ENCODE measurements around the gene CEMP1. TPM values are rescaled to one million over a fixed set of nuclear protein-coding genes. Genes with fewer than 3 reads are reported as not detected.

CEMP1 gene
- total RNA-seq, 1 donor from 2014 or later = 1.4 TPM

- Histone ChIP-seq H3K9me3 (no peaks in the 10 kb centered on the region), H3K27me3 (ENCODE audit: low read depth) (no peaks in the 10 kb centered on the region), H3K4me1 (peaks cover 28% of the 10 kb centered on the region), H3K4me3 (no peak overlapping the region), H3K36me3 (peaks cover 10% of the 10 kb centered on the region), H3K27ac (no peak overlapping the region)
- ATAC-seq (no peak), DNase-seq (no peak)
- intact Hi-C loops (cut with DNase I) = no loop called here
- TF ChIP-seq CTCF (IDR thresholded peaks at IDR 0.05) = no peak
Observed at GRCh38 chr16:2508722-2509400, 22.3 kb downstream of the CEMP1 start.

GRCh38 chr16:2507665-2508064 lies 23.5 kb downstream of the CEMP1 start:
- peaks cover 29% of the 10 kb centered on the region for H3K4me1 ChIP-seq
- ATAC-seq = peak; percentile 65 to 84
- peaks cover 10% of the 10 kb centered on the region for H3K36me3 ChIP-seq
- H3K9me3 ChIP-seq = no peaks in the 10 kb centered on the region
- H3K27me3 ChIP-seq (ENCODE audit: low read depth) = no peaks in the 10 kb centered on the region
- no peak for TF ChIP-seq CTCF (IDR thresholded peaks at IDR 0.05)
- H3K4me3 ChIP-seq = peak overlapping the region; percentile 16
- intact Hi-C loops (cut with DNase I) = no loop called here
- H3K27ac ChIP-seq = peak overlapping the region; percentile 83
- peak; percentile 87 for DNase-seq

- TF ChIP-seq CTCF (IDR thresholded peaks at IDR 0.05) = no peak
- H3K36me3 ChIP-seq = peaks cover 10% of the 10 kb centered on the region
- peaks cover 31% of the 10 kb centered on the region for H3K4me1 ChIP-seq
- H3K9me3 ChIP-seq = no peaks in the 10 kb centered on the region
- intact Hi-C loops (cut with DNase I) = no loop called here
- peak overlapping the region; percentile 83 for H3K27ac ChIP-seq
- ATAC-seq (peak; percentile 45 to 70), DNase-seq (peak; percentile 80)
- peak overlapping the region; percentile 16 for H3K4me3 ChIP-seq
- H3K27me3 ChIP-seq (ENCODE audit: low read depth) = no peaks in the 10 kb centered on the region
Observed at GRCh38 chr16:2507052-2507659, 24.1 kb downstream of the CEMP1 start.

GRCh38 chr16:2505695-2506094 lies 25.5 kb downstream of the CEMP1 start:
- Histone ChIP-seq H3K27ac (no peak overlapping the region), H3K4me1 (peaks cover 33% of the 10 kb centered on the region), H3K4me3 (no peak overlapping the region), H3K27me3 (ENCODE audit: low read depth) (no peaks in the 10 kb centered on the region), H3K9me3 (no peaks in the 10 kb centered on the region), H3K36me3 (peaks cover 10% of the 10 kb centered on the region)
- DNase-seq (no peak), ATAC-seq (no peak)
- intact Hi-C loops (cut with DNase I) = no loop called here
- TF ChIP-seq CTCF (IDR thresholded peaks at IDR 0.05) = no peak

GRCh38 chr16:2501946-2502895 lies 29.0 kb downstream of the CEMP1 start:
- TF ChIP-seq CTCF (IDR thresholded peaks at IDR 0.05) = no peak
- Histone ChIP-seq H3K9me3 (no peaks in the 10 kb centered on the region), H3K27ac (no peak overlapping the region), H3K4me3 (no peak overlapping the region), H3K27me3 (ENCODE audit: low read depth) (no peaks in the 10 kb centered on the region), H3K4me1 (peaks cover 59% of the 10 kb centered on the region), H3K36me3 (peaks cover 28% of the 10 kb centered on the region)
- DNase-seq (no peak), ATAC-seq (no peak)
- intact Hi-C loops (cut with DNase I) = no loop called here
